ENCODE results near the gene NID1. TPM values are rescaled to one million over a fixed set of nuclear protein-coding genes. Genes with fewer than 3 reads are reported as not detected.

Gene NID1
- total RNA-seq, 1 experiment from 2014 or later: 19.2 TPM

- TF ChIP-seq ZNF425 (CRISPR knock-in tag; conservative IDR thresholded peaks at IDR 0.05) (no peak), EMX1 (CRISPR knock-in tag; IDR thresholded peaks at IDR 0.05) (no peak), JAZF1 (CRISPR knock-in tag; IDR thresholded peaks at IDR 0.05) (no peak), MYBL2 (CRISPR knock-in tag; IDR thresholded peaks at IDR 0.05) (no peak), RORB (CRISPR knock-in tag; IDR thresholded peaks at IDR 0.05) (no peak)
Observed at GRCh38 chr1:236072001-236072400, 7.1 kb upstream of the NID1 start (continued).

DNA sequence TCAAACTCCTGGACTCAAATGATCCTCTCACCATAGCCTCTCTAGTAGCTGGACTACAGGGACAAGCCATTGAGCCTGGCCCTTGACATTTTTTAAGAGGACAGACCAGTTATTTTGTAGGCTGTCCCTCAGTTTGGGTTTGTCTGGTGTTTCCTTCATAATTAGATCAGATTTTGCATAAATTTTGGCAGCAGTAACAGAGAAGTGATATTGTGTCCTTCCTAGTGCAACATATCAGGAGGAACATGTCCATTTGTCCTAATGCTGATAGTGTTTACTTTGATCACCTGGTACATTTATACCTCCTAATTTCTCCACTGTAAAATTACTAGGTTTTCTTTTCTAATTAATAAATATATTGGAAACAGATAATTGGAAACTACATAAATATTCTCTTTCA lies 5.9 kb upstream of the NID1 start:
- ChIA-PET CTCF (no interaction called here), POLR2A (no interaction called here)
- Mint-ChIP-seq H3K4me3 (no peak overlapping the region), H3K27me3 (ENCODE audit: low read depth) (peaks cover 18% of the 10 kb centered on the region), H3K36me3 (no peaks in the 10 kb centered on the region), H3K27ac (no peak overlapping the region), H3K9me3 (peaks cover 23% of the 10 kb centered on the region), H3K4me1 (peaks cover 11% of the 10 kb centered on the region)
- ATAC-seq: no peak
- DNase-seq (ENCODE audit: low spot score): no peak
- TF ChIP-seq, protein P1, sequence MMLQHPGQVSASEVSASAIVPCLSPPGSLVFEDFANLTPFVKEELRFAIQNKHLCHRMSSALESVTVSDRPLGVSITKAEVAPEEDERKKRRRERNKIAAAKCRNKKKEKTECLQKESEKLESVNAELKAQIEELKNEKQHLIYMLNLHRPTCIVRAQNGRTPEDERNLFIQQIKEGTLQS (CRISPR knock-in tag; conservative IDR thresholded peaks at IDR 0.05): no peak
- TF ChIP-seq HMGA2 (CRISPR knock-in tag; IDR thresholded peaks at IDR 0.05) (no peak), IRF2 (CRISPR knock-in tag; IDR thresholded peaks at IDR 0.05; ENCODE audit: borderline replicate concordance, low read depth) (no peak), JAZF1 (CRISPR knock-in tag; IDR thresholded peaks at IDR 0.05) (no peak)
- TF ChIP-seq, protein P2, sequence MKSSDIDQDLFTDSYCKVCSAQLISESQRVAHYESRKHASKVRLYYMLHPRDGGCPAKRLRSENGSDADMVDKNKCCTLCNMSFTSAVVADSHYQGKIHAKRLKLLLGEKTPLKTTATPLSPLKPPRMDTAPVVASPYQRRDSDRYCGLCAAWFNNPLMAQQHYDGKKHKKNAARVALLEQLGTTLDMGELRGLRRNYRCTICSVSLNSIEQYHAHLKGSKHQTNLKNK (CRISPR knock-in tag; IDR thresholded peaks at IDR 0.05): no peak
- TF ChIP-seq, protein P3, sequence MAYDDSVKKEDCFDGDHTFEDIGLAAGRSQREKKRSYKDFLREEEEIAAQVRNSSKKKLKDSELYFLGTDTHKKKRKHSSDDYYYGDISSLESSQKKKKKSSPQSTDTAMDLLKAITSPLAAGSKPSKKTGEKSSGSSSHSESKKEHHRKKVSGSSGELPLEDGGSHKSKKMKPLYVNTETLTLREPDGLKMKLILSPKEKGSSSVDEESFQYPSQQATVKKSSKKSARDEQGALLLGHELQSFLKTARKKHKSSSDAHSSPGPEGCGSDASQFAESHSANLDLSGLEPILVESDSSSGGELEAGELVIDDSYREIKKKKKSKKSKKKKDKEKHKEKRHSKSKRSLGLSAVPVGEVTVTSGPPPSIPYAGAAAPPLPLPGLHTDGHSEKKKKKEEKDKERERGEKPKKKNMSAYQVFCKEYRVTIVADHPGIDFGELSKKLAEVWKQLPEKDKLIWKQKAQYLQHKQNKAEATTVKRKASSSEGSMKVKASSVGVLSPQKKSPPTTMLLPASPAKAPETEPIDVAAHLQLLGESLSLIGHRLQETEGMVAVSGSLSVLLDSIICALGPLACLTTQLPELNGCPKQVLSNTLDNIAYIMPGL (CRISPR knock-in tag; IDR thresholded peaks at IDR 0.05): no peak
- TF ChIP-seq, protein P4, sequence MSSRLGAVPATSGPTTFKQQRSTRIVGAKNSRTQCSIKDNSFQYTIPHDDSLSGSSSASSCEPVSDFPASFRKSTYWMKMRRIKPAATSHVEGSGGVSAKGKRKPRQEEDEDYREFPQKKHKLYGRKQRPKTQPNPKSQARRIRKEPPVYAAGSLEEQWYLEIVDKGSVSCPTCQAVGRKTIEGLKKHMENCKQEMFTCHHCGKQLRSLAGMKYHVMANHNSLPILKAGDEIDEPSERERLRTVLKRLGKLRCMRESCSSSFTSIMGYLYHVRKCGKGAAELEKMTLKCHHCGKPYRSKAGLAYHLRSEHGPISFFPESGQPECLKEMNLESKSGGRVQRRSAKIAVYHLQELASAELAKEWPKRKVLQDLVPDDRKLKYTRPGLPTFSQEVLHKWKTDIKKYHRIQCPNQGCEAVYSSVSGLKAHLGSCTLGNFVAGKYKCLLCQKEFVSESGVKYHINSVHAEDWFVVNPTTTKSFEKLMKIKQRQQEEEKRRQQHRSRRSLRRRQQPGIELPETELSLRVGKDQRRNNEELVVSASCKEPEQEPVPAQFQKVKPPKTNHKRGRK (CRISPR knock-in tag; IDR thresholded peaks at IDR 0.05; ENCODE audit: borderline replicate concordance): no peak
- TF ChIP-seq, protein P5, sequence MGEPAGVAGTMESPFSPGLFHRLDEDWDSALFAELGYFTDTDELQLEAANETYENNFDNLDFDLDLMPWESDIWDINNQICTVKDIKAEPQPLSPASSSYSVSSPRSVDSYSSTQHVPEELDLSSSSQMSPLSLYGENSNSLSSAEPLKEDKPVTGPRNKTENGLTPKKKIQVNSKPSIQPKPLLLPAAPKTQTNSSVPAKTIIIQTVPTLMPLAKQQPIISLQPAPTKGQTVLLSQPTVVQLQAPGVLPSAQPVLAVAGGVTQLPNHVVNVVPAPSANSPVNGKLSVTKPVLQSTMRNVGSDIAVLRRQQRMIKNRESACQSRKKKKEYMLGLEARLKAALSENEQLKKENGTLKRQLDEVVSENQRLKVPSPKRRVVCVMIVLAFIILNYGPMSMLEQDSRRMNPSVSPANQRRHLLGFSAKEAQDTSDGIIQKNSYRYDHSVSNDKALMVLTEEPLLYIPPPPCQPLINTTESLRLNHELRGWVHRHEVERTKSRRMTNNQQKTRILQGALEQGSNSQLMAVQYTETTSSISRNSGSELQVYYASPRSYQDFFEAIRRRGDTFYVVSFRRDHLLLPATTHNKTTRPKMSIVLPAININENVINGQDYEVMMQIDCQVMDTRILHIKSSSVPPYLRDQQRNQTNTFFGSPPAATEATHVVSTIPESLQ (CRISPR knock-in tag; IDR thresholded peaks at IDR 0.05): no peak

- Mint-ChIP-seq H3K9me3 (peaks cover 23% of the 10 kb centered on the region), H3K27me3 (ENCODE audit: low read depth) (peaks cover 24% of the 10 kb centered on the region), H3K36me3 (no peaks in the 10 kb centered on the region), H3K4me3 (no peak overlapping the region), H3K27ac (no peak overlapping the region), H3K4me1 (peaks cover 14% of the 10 kb centered on the region)
- no peak for DNase-seq (ENCODE audit: low spot score)
- ATAC-seq: no peak
- CTCF ChIA-PET: no interaction called here
- POLR2A ChIA-PET: no interaction called here
- no peak for TF ChIP-seq TP53 (CRISPR knock-in tag; IDR thresholded peaks at IDR 0.05)
- TF ChIP-seq TEAD4 (CRISPR knock-in tag; IDR thresholded peaks at IDR 0.05): no peak
- no peak for TF ChIP-seq IRF2 (CRISPR knock-in tag; IDR thresholded peaks at IDR 0.05; ENCODE audit: borderline replicate concordance, low read depth)
- no peak for TF ChIP-seq SMAD3 (CRISPR knock-in tag; IDR thresholded peaks at IDR 0.05; ENCODE audit: borderline replicate concordance)
- no peak for TF ChIP-seq TCF7 (CRISPR knock-in tag; IDR thresholded peaks at IDR 0.05; ENCODE audit: low read depth)
- TF ChIP-seq, protein P6, sequence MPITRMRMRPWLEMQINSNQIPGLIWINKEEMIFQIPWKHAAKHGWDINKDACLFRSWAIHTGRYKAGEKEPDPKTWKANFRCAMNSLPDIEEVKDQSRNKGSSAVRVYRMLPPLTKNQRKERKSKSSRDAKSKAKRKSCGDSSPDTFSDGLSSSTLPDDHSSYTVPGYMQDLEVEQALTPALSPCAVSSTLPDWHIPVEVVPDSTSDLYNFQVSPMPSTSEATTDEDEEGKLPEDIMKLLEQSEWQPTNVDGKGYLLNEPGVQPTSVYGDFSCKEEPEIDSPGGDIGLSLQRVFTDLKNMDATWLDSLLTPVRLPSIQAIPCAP (CRISPR knock-in tag; IDR thresholded peaks at IDR 0.05): no peak
- TF ChIP-seq, protein P7, sequence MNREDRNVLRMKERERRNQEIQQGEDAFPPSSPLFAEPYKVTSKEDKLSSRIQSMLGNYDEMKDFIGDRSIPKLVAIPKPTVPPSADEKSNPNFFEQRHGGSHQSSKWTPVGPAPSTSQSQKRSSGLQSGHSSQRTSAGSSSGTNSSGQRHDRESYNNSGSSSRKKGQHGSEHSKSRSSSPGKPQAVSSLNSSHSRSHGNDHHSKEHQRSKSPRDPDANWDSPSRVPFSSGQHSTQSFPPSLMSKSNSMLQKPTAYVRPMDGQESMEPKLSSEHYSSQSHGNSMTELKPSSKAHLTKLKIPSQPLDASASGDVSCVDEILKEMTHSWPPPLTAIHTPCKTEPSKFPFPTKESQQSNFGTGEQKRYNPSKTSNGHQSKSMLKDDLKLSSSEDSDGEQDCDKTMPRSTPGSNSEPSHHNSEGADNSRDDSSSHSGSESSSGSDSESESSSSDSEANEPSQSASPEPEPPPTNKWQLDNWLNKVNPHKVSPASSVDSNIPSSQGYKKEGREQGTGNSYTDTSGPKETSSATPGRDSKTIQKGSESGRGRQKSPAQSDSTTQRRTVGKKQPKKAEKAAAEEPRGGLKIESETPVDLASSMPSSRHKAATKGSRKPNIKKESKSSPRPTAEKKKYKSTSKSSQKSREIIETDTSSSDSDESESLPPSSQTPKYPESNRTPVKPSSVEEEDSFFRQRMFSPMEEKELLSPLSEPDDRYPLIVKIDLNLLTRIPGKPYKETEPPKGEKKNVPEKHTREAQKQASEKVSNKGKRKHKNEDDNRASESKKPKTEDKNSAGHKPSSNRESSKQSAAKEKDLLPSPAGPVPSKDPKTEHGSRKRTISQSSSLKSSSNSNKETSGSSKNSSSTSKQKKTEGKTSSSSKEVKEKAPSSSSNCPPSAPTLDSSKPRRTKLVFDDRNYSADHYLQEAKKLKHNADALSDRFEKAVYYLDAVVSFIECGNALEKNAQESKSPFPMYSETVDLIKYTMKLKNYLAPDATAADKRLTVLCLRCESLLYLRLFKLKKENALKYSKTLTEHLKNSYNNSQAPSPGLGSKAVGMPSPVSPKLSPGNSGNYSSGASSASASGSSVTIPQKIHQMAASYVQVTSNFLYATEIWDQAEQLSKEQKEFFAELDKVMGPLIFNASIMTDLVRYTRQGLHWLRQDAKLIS (CRISPR knock-in tag; IDR thresholded peaks at IDR 0.05; ENCODE audit: borderline replicate concordance): no peak
- no peak for TF ChIP-seq HMGA2 (CRISPR knock-in tag; IDR thresholded peaks at IDR 0.05)
- TF ChIP-seq, protein P8, sequence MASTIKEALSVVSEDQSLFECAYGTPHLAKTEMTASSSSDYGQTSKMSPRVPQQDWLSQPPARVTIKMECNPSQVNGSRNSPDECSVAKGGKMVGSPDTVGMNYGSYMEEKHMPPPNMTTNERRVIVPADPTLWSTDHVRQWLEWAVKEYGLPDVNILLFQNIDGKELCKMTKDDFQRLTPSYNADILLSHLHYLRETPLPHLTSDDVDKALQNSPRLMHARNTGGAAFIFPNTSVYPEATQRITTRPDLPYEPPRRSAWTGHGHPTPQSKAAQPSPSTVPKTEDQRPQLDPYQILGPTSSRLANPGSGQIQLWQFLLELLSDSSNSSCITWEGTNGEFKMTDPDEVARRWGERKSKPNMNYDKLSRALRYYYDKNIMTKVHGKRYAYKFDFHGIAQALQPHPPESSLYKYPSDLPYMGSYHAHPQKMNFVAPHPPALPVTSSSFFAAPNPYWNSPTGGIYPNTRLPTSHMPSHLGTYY (CRISPR knock-in tag; IDR thresholded peaks at IDR 0.05): no peak
Observed at GRCh38 chr1:236069796-236070195, 4.9 kb upstream of the NID1 start.
